Mesenchymal stem cell (in vitro differentiated cells and primary cell): ENCODE measurements around the gene RUNX1.

Source experiments
- DNase-seq: peaks from one replicate; pipeline ENCODE4 v3.0.0-alpha.2; 2013
- H2AFZ ChIP-seq: one replicate; pipeline ENCODE4 v1.6.1; 2013; ENCODE audit warnings: low read depth, mild to moderate bottlenecking, control low read depth, inconsistent platforms, low read length, moderate library complexity
- H2AK5ac ChIP-seq: 2 replicates; pipeline ENCODE4 v1.6.1; 2013; ENCODE audit warnings: low read length, moderate library complexity, mild to moderate bottlenecking, inconsistent platforms; ENCODE audit not compliant: severe bottlenecking
- H2BK120ac ChIP-seq: one replicate; pipeline ENCODE4 v1.6.1; 2013; ENCODE audit warnings: low read depth, mild to moderate bottlenecking, inconsistent platforms, low read length, moderate library complexity
- H2BK12ac ChIP-seq, 2 experiments: one replicate each; pipeline ENCODE4 v1.6.1; 2013; ENCODE audit warnings: inconsistent platforms in 2 of 2, low read length in 2 of 2, mild to moderate bottlenecking in 2 of 2, moderate library complexity in 2 of 2, control low read depth in 1 of 2
- H2BK15ac ChIP-seq: one replicate; pipeline ENCODE4 v1.6.1; 2013; ENCODE audit warnings: mild to moderate bottlenecking, low read depth, inconsistent platforms; ENCODE audit not compliant: poor library complexity, severe bottlenecking
- H2BK5ac ChIP-seq: 2 replicates; pipeline ENCODE4 v1.6.1; 2013; ENCODE audit warnings: low read depth, mild to moderate bottlenecking, low read length, control low read depth, inconsistent platforms; ENCODE audit not compliant: poor library complexity, severe bottlenecking
- H3K14ac ChIP-seq, 2 experiments: one replicate each; pipeline ENCODE4 v1.6.1; 2013; ENCODE audit warnings: inconsistent platforms in 2 of 2, low read length in 2 of 2, control low read depth in 1 of 2, mild to moderate bottlenecking in 1 of 2, moderate library complexity in 1 of 2
- H3K18ac ChIP-seq, 2 experiments: one replicate each; pipeline ENCODE4 v1.6.1; 2013; ENCODE audit warnings: inconsistent platforms in 2 of 2, low read length in 2 of 2, control low read depth in 1 of 2, low read depth in 1 of 2, mild to moderate bottlenecking in 1 of 2
- H3K23ac ChIP-seq, 2 experiments: one replicate each; pipeline ENCODE4 v1.6.1; 2013; ENCODE audit warnings: inconsistent platforms in 2 of 2, low read length in 2 of 2, mild to moderate bottlenecking in 2 of 2, moderate library complexity in 2 of 2, control low read depth in 1 of 2
- H3K27ac ChIP-seq: 2 replicates; pipeline ENCODE4 v1.5.1; 2013; ENCODE audit warnings: mild to moderate bottlenecking, moderate library complexity, low read length, control low read depth, inconsistent platforms; ENCODE audit not compliant: poor library complexity, severe bottlenecking
- H3K27me3 ChIP-seq, 2 experiments: 2 replicates each; pipeline versions ENCODE4 v1.6.1 to v1.7.0; 2013; ENCODE audit warnings: low read length in 2 of 2, mild to moderate bottlenecking in 2 of 2, moderate library complexity in 2 of 2, control low read depth in 1 of 2, inconsistent platforms in 1 of 2; ENCODE audit not compliant: control insufficient read depth in 1 of 2, insufficient read depth in 1 of 2
- H3K36me3 ChIP-seq, 2 experiments: 2 replicates each; pipeline versions ENCODE4 v1.6.1 to v1.7.0; 2013; ENCODE audit warnings: low read length in 2 of 2, control low read depth in 1 of 2, inconsistent platforms in 1 of 2, low read depth in 1 of 2, mild to moderate bottlenecking in 1 of 2; ENCODE audit not compliant: insufficient read depth in 2 of 2, control insufficient read depth in 1 of 2
- H3K4ac ChIP-seq, 2 experiments: one replicate each; pipeline ENCODE4 v1.6.1; 2013; ENCODE audit warnings: inconsistent platforms in 2 of 2, low read length in 2 of 2, mild to moderate bottlenecking in 2 of 2, moderate library complexity in 2 of 2, control low read depth in 1 of 2, low read depth in 1 of 2
- H3K4me1 ChIP-seq: 2 replicates; pipeline ENCODE4 v1.6.1; 2013; ENCODE audit warnings: low read depth, low read length, control low read depth; ENCODE audit not compliant: control insufficient read depth, insufficient read depth
- H3K4me2 ChIP-seq: 2 replicates; pipeline ENCODE4 v1.6.1; 2013; ENCODE audit warnings: low read length, mild to moderate bottlenecking, inconsistent platforms; ENCODE audit not compliant: poor library complexity, severe bottlenecking
- H3K4me3 ChIP-seq, 2 experiments: 2 replicates each; pipeline versions ENCODE4 v1.5.1 to v1.7.0; 2013; ENCODE audit warnings: low read length in 2 of 2, mild to moderate bottlenecking in 2 of 2, control low read depth in 1 of 2, low read depth in 1 of 2; ENCODE audit not compliant: insufficient read depth in 1 of 2
- H3K79me1 ChIP-seq: replicated peaks from 2 replicates; pipeline ENCODE4 v1.6.1; 2013; ENCODE audit warnings: mild to moderate bottlenecking, control low read depth, low read length, inconsistent platforms; ENCODE audit not compliant: poor library complexity, severe bottlenecking
- H3K9ac ChIP-seq: 2 replicates; pipeline ENCODE4 v1.7.0; 2013; ENCODE audit warnings: mild to moderate bottlenecking, low read length, moderate library complexity
- H3K9me3 ChIP-seq: 2 replicates; pipeline ENCODE4 v1.7.0; 2013; ENCODE audit warnings: mild to moderate bottlenecking, low read length; ENCODE audit not compliant: control insufficient read depth
- H4K8ac ChIP-seq: one replicate; pipeline ENCODE4 v1.6.1; 2013; ENCODE audit warnings: inconsistent platforms, mild to moderate bottlenecking, low read length, moderate library complexity
- H4K91ac ChIP-seq: one replicate; pipeline ENCODE4 v1.6.1; 2013; ENCODE audit warnings: mild to moderate bottlenecking, low read length, inconsistent platforms
- WGBS: methylation state at CpG from one replicate; pipeline ENCODE4 v1.1.7; 2013; ENCODE audit warnings: mixed read lengths; 5-methylcytosine and 5-hydroxymethylcytosine counted together

Gene RUNX1

DNA sequence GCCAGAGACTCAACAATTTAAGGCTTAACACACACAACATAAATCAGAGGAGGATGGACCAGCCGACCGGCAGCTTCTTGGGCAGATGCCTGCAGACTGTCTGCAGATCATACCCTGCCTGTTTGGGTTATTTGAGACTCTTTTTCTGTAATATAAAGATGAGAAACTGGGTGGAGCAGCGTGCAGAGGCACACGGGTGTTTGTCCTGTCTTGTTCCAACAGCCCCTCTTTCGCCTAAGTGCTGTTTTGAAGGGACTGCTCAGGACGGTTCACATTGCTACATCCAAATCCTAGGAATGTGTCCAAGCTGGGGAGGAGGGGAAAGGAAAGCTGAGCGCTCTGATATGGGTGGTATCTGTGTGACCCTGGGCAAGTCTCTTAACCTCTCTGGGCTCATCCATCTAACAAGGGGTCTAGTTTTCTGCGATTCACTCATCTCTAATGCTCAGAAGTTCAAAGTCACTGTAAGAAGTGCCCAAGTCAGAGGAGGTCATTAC lies 230.4 kb downstream of the RUNX1 start:
- H3K18ac ChIP-seq: no peak overlapping the region
- no peak overlapping the region for H3K23ac ChIP-seq

GRCh38 chr21:34817821-34818661 lies 231.1 kb downstream of the RUNX1 start:
- no peak overlapping the region for H3K4ac ChIP-seq
- H3K4me3 ChIP-seq: no peak overlapping the region
- no peak overlapping the region for H4K91ac ChIP-seq
- DNase-seq: no peak
- H3K27ac ChIP-seq: no peak overlapping the region
- no peaks in the 10 kb centered on the region for H3K9me3 ChIP-seq
- no peak overlapping the region for H4K8ac ChIP-seq
- no peaks in the 10 kb centered on the region for H3K27me3 ChIP-seq
- H3K9ac ChIP-seq: no peak overlapping the region
- H2BK120ac ChIP-seq: no peak overlapping the region
- H2BK5ac ChIP-seq: no peak overlapping the region
- H3K36me3 ChIP-seq: peaks cover 34 to 100% of the 10 kb centered on the region in 2 experiments
- H2BK15ac ChIP-seq: no peak overlapping the region
- peaks cover 16% of the 10 kb centered on the region for H3K4me1 ChIP-seq
- no peak overlapping the region for H3K4me2 ChIP-seq
- H2AFZ ChIP-seq: no peak overlapping the region
- H3K79me1 ChIP-seq: peaks cover 37% of the 10 kb centered on the region
- no peak overlapping the region for H2AK5ac ChIP-seq
- H3K18ac ChIP-seq: no peak overlapping the region
- H2BK12ac ChIP-seq: no peak overlapping the region
- H3K23ac ChIP-seq: no peak overlapping the region
- H3K14ac ChIP-seq: no peak overlapping the region
- WGBS: 88% methylated on average over 11 of the region's 16 CpGs

More for the DNA sequence above, 230.4 kb downstream of the RUNX1 start:
- H3K14ac ChIP-seq: no peak overlapping the region
- no peaks in the 10 kb centered on the region for H3K27me3 ChIP-seq
- peaks cover 34 to 97% of the 10 kb centered on the region in 2 experiments for H3K36me3 ChIP-seq
- H2BK120ac ChIP-seq: no peak overlapping the region
- H3K27ac ChIP-seq: no peak overlapping the region
- H4K91ac ChIP-seq: no peak overlapping the region
- peaks cover 35% of the 10 kb centered on the region for H3K79me1 ChIP-seq
- no peak overlapping the region for H2BK5ac ChIP-seq
- 83% methylated on average over 8 of the region's 8 CpGs for WGBS
- H4K8ac ChIP-seq: no peak overlapping the region
- H2AFZ ChIP-seq: no peak overlapping the region
- no peak overlapping the region for H3K4ac ChIP-seq
- no peak overlapping the region for H2BK15ac ChIP-seq
- no peak overlapping the region for H2AK5ac ChIP-seq
- peaks cover 9% of the 10 kb centered on the region for H3K4me1 ChIP-seq
- H2BK12ac ChIP-seq: peak overlapping the region in 1 of 2 experiments; percentile 8
- H3K4me2 ChIP-seq: no peak overlapping the region
- no peaks in the 10 kb centered on the region for H3K9me3 ChIP-seq
- no peak for DNase-seq
- no peak overlapping the region for H3K9ac ChIP-seq
- H3K4me3 ChIP-seq: no peak overlapping the region

DNA sequence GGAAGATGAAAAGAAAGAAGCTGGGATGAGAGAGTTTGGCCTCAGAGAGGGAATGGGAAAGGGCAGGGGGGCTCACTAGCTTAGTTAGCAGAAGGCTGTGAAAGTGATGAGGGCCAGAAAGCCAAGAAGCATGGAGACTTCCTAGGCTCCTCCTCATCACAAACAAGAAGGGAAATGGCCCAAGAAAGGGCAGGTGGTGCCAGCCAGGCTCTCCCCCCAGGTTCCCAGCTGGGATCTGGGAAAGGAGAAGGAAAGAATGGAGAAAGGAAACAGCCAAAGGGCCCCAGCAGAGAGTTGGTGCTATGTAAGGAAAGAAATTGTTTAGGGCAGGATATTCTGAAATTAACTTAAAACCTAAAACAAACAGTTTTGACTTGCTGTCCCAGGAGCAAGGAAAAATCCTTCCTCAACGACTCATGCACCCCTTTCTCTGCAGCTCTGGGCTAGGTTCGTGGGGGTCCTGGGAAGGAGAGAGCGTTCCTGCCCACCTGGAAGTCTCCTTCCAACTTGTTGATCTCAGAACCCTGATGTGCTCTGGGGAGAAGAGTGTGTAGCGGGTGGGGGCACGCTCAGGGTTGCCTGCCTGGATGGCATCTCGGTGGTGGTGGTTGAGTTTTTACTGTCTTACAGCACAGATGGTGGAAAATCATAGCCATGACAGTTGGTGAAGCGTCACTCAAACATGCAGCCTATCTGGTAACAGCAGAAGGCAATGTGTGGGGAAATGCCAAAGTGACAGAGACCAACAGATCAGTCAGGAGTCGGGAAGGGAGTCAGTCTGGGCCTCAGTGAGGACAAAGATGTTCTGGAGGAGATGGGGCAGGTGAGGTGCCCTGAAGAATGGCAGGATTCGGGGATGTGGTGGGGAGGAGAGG lies 233.0 kb downstream of the RUNX1 start:
- Histone ChIP-seq H3K36me3 (peaks cover 34 to 93% of the 10 kb centered on the region in 2 experiments), H2BK12ac (no peak overlapping the region), H3K4ac (no peak overlapping the region), H2BK120ac (no peak overlapping the region), H3K27me3 (no peaks in the 10 kb centered on the region), H4K8ac (no peak overlapping the region), H3K9me3 (no peaks in the 10 kb centered on the region), H2AK5ac (no peak overlapping the region), H2AFZ (no peak overlapping the region), H3K4me1 (peaks cover 18% of the 10 kb centered on the region), H3K27ac (no peak overlapping the region), H3K79me1 (peaks cover 31% of the 10 kb centered on the region), H3K18ac (peak overlapping the region in 1 of 2 experiments; percentile 66), H3K9ac (no peak overlapping the region), H3K23ac (no peak overlapping the region), H3K14ac (peak overlapping the region in 1 of 2 experiments; percentile 14), H4K91ac (no peak overlapping the region), H2BK15ac (no peak overlapping the region), H3K4me2 (no peak overlapping the region), H3K4me3 (no peak overlapping the region), H2BK5ac (no peak overlapping the region)
- no peak for DNase-seq
- 90% methylated on average over 9 of the region's 9 CpGs for WGBS

- no peak overlapping the region for H2BK5ac ChIP-seq
- peak overlapping the region; percentile 30 to 48 for H3K18ac ChIP-seq
- no peaks in the 10 kb centered on the region for H3K27me3 ChIP-seq
- H3K36me3 ChIP-seq: peaks cover 32 to 93% of the 10 kb centered on the region in 2 experiments
- H3K79me1 ChIP-seq: peaks cover 28% of the 10 kb centered on the region
- no peak overlapping the region for H2AFZ ChIP-seq
- H3K4me1 ChIP-seq: peaks cover 21% of the 10 kb centered on the region
- H3K4me3 ChIP-seq: no peak overlapping the region
- no peak for DNase-seq
- no peaks in the 10 kb centered on the region for H3K9me3 ChIP-seq
- H2BK120ac ChIP-seq: no peak overlapping the region
- WGBS: 68% methylated on average over 6 of the region's 6 CpGs
- H3K4ac ChIP-seq: peak overlapping the region in 1 of 2 experiments; percentile 61
- no peak overlapping the region for H3K4me2 ChIP-seq
- no peak overlapping the region for H4K91ac ChIP-seq
- H2AK5ac ChIP-seq: no peak overlapping the region
- H3K14ac ChIP-seq: no peak overlapping the region
- no peak overlapping the region for H2BK15ac ChIP-seq
- no peak overlapping the region for H3K23ac ChIP-seq
- no peak overlapping the region for H3K27ac ChIP-seq
- peak overlapping the region in 1 of 2 experiments; percentile 10 for H2BK12ac ChIP-seq
- peak overlapping the region; percentile 10 for H3K9ac ChIP-seq
- no peak overlapping the region for H4K8ac ChIP-seq
Observed at GRCh38 chr21:34814529-34814951, 234.6 kb downstream of the RUNX1 start.
